ENCODE measurements around the gene GNAZ. TPM values are rescaled to one million over a fixed set of nuclear protein-coding genes. Genes with fewer than 3 reads are reported as not detected.
A peak's percentile ranks its signal among the peaks of the same experiment; 100 is the strongest.

The GNAZ gene
- total RNA-seq, 2 experiments from 2014 or later: 0.28 to 0.53 TPM

DNA sequence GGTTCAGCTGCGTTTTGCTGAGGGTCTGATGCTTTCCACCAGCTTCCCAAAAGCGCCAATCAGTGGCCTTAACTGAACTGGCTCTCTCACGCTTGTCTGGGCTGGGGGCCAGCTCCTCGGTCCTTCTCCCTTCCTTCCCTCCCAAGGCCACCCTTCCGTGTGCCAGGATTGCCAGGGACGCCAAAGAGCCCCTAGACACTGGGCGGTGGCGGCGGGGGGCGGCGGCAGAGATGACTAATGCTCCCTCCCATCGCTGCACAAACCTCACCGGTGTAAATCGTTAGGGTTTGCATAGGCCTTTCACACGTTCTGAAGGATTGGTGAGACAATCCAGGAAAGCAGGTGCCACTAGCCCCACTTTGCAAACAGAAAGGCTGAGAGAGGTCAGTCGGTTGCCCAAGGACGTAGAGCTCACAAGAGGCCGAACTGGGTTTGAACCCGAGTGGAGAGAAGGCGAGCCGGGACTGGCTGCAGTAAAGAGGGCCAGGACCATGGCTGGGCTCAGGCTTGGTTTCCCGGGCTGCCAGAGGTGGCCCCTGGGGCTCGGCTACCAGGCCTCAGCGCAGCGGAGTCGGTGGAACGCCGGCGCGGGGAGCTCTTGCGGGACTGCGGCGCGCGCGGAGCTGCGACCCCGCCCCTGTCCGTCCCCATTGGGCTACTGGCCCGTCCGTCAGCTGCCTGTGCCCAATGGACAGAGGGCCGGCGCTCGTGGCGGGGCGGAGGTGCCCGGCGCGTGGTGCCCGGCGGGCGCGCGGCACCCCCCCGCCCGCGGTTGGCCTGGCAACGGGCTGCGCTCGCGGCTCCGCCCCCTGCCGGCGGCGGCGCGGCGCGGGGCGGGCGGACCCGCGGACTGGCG, 589 bp upstream of the GNAZ start:
- Mint-ChIP-seq H3K4me3 (peak overlapping the region; percentile 66), H3K27ac (no peak overlapping the region), H3K9me3 (no peaks in the 10 kb centered on the region), H3K36me3 (ENCODE audit: low read depth) (no peaks in the 10 kb centered on the region), H3K4me1 (peaks cover 11% of the 10 kb centered on the region), H3K27me3 (peaks cover 38% of the 10 kb centered on the region)
- peak; percentile 86 for DNase-seq
- POLR2A ChIA-PET: interaction anchor here (0.7 kb wide), 1 partner anchor 49 kb away, joined by 3 read pairs; no protein-coding TSS in a partner anchor
- CTCF ChIA-PET: interaction anchor here (0.5 to 2.1 kb wide), 4 partner anchors 80 to 912 kb away, joined by 4 to 6 read pairs (median 4); no protein-coding TSS in a partner anchor

DNA sequence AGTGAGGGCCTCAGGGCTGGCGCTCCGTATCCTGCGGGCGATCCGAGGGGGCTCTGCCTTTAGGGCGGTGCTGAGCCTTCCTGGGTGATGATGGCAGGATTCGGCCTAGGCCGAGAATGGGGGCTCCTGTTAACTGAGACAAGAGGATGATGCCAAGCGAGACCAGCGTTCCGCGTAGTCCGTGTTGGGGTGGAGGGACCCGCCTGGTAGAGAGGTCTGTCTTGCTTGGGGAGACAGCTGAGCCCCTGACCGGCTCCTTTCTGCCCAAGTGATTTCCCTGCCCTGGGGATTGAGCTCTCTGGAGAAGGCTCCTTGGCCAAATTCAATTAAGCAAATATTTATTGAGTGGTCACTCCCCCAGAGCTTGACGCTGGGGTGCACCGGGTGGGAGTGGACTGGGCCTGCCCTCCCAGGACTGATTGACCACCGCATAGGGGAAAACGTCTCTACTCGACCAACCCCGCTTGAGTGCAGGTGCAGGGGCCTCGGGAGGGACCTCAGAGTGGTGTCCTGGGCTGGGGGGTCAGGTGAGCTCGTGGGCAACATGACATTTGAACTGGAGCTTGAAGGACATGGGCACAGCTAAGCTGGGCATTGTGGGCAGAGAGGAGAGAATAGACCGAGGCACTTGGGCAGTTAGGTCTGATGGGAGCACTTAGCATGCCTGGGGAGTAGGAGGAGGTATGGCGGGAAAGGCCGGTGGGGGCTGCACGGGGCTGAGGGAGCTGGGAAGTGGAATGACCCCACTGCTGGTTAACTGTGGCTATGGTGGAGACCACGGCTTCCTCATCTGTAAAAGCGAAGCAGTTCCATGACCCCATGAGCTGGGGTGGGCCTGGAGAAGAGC, 1.1 kb downstream of the GNAZ start:
- DNase-seq: no peak
- H3K36me3 Mint-ChIP-seq (ENCODE audit: low read depth): no peaks in the 10 kb centered on the region
- H3K27ac Mint-ChIP-seq: no peak overlapping the region
- CTCF ChIA-PET: interaction anchor here (0.6 kb wide), 1 partner anchor 14 kb away, joined by 3 read pairs; no protein-coding TSS in a partner anchor
- H3K9me3 Mint-ChIP-seq: no peaks in the 10 kb centered on the region
- POLR2A ChIA-PET: no interaction called here
- peaks cover 11% of the 10 kb centered on the region for H3K4me1 Mint-ChIP-seq
- peaks cover 38% of the 10 kb centered on the region for H3K27me3 Mint-ChIP-seq
- peak overlapping the region; percentile 41 for H3K4me3 Mint-ChIP-seq

DNA sequence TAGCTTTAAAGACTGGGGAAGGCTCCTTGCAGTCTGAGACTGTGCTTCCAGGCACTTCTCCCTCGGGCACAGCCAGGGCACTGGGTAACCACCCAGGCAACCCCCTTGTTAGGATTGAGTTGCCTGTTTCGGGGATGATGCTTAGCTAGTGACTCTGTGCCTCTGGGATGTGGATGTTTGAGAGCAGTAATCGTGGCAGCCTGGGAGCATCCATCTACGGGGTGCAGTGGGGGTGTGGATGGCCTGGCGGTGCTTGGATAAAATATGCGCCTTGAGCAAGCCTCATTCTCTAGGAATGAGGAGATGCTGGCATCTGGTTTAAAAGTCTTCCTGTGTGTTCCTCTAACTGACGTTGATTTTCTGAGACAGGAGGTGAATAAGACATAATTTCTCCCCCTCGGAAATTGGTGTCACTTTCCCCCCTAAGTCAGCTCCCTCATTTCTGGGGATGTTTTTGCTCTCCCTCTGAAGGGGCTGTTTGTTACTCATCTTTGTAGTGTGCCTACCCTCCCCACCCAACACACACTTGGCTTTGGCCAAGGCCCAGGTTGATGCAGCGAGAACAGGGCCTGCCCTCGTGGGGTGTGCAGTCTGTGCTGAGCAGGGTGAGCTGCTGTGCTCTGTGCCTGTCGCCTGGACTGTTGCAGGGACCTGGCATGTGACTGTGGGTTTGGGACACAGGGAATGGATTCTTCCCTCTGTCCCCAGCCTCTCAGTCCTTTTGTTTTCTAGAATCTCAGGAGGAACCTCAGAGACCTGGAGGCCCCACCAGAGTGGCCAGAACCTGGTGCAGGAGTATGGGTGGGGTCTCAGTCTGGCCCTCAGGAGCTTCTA, 2.0 kb downstream of the GNAZ start:
- no peaks in the 10 kb centered on the region for H3K9me3 Mint-ChIP-seq
- H3K27me3 Mint-ChIP-seq: peaks cover 38% of the 10 kb centered on the region
- CTCF ChIA-PET: interaction anchor here (0.6 kb wide), 1 partner anchor 13 kb away, joined by 3 read pairs; no protein-coding TSS in a partner anchor
- POLR2A ChIA-PET: no interaction called here
- no peak overlapping the region for H3K27ac Mint-ChIP-seq
- DNase-seq: no peak
- H3K4me3 Mint-ChIP-seq: no peak overlapping the region
- peaks cover 11% of the 10 kb centered on the region for H3K4me1 Mint-ChIP-seq
- H3K36me3 Mint-ChIP-seq (ENCODE audit: low read depth): no peaks in the 10 kb centered on the region

DNA sequence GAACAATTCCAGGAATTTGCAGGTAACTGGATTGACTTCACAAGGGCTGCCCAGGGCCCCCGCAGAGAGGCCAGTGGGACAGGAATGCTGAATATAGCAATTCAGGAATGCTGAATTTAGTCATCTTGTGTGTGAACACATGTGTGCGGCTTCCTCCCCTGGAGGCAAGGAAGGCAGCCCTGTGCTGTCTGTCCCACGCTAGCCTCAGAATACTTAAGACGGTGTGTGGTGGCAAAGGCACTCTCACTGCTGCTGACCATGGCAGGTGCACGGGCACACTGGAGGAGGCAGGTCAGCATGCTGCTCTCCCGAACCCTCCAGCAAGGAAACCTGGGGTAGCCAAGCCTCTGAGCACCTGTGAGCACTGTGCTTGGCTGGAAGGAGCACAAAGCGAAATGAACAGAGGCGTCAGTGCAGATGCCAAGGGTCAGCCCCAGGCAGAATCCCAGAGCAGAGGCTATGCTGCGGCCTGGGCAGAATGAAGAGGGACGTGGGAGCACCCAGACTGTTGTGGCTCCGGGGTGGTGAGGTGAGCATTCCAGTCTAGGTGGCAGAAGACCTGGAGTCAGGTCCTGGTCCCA, 2.7 kb downstream of the GNAZ start:
- ChIA-PET POLR2A (no interaction called here), CTCF (no interaction called here)
- Mint-ChIP-seq H3K4me3 (no peak overlapping the region), H3K27me3 (peaks cover 37% of the 10 kb centered on the region), H3K9me3 (no peaks in the 10 kb centered on the region), H3K4me1 (peaks cover 7% of the 10 kb centered on the region), H3K36me3 (ENCODE audit: low read depth) (no peaks in the 10 kb centered on the region), H3K27ac (no peak overlapping the region)
- no peak for DNase-seq

DNA sequence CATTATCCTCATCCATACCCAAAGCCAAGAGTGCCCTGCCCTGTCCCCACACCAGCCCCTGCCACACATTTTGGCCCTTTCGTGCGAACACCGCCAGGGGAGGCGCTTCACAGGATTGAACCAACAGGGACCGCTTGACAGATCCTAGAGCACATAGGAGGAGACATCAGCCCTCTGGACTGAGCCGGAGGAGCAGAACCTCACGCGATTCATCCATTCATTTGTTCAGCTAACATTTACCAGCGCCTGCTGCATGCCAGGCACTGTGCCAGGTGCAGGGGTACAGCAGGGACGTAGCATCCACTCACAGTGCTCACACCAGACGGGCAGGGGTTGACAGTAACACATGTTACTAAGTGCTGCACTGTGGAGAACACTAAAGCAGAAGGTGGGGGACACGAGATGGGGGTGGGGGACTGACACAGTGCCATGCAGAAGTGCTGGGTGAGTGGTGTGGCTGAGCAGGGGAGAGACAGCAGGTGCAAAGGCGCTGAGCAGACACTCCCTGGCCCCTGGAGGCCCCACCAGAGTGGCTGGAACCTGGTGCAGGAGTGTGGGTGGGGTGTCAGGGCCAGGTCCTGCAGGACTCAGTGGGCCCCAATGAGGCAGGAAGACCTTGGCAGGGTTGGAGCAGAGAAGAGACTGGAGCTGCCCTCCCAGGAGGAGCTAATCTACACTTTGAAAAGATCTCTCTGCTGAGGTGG, 3.4 kb downstream of the GNAZ start:
- H3K36me3 Mint-ChIP-seq (ENCODE audit: low read depth): no peaks in the 10 kb centered on the region

DNA sequence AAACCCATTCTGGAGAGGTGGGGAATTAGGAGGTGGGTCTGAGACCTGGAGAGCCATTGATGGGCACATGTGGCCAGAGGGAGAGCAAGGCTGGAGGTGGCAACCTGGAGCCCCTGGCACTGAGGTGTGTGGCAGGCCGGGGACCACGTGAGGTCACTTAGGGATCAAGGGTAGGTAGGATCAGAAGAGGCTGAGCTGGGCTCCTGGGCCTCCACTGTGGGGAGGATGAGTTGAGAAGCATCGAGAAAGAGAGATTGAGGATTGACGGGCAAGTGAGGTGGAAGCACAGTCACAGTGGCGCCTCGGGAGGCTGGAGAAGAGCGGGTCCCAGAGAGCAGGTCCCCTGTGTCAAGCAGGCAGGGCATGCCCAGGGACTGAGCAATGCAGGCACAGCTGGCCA, 4.1 kb downstream of the GNAZ start:
- no peak for DNase-seq
- POLR2A ChIA-PET: no interaction called here
- no peaks in the 10 kb centered on the region for H3K36me3 Mint-ChIP-seq (ENCODE audit: low read depth)
- no peak overlapping the region for H3K27ac Mint-ChIP-seq
- no peak overlapping the region for H3K4me3 Mint-ChIP-seq
- CTCF ChIA-PET: no interaction called here
- H3K4me1 Mint-ChIP-seq: peaks cover 7% of the 10 kb centered on the region
- peaks cover 27% of the 10 kb centered on the region for H3K27me3 Mint-ChIP-seq
- H3K9me3 Mint-ChIP-seq: no peaks in the 10 kb centered on the region

More for the DNA sequence above, 3.4 kb downstream of the GNAZ start:
- Mint-ChIP-seq H3K4me1 (peaks cover 7% of the 10 kb centered on the region), H3K27me3 (peaks cover 33% of the 10 kb centered on the region), H3K9me3 (no peaks in the 10 kb centered on the region), H3K27ac (no peak overlapping the region), H3K4me3 (no peak overlapping the region)
- CTCF ChIA-PET: no interaction called here
- POLR2A ChIA-PET: no interaction called here
- DNase-seq: no peak

DNA sequence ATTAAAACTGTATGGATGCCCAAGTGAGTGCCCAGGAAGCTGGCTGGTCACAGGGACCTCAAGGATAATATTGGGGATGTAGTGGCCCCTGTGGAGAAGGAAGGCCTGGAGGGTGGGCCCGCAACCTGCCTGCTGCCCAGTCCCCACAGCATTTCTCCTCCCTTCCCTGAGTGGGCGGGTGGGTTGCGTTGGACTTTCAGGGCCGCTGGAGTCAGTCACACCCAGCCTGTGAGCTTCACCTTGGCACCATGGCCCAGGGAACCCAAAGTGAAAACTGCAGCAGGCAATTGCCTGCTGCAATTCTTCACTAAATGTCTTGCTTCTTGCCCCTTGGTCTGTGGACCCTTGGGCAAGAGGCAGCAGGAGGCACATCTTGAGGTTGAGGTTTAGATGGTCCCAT, 4.7 kb downstream of the GNAZ start:
- Mint-ChIP-seq H3K9me3 (no peaks in the 10 kb centered on the region), H3K36me3 (ENCODE audit: low read depth) (no peaks in the 10 kb centered on the region), H3K27ac (no peak overlapping the region), H3K27me3 (peaks cover 24% of the 10 kb centered on the region), H3K4me3 (no peak overlapping the region), H3K4me1 (peaks cover 3% of the 10 kb centered on the region)
- CTCF ChIA-PET: no interaction called here
- POLR2A ChIA-PET: no interaction called here
- no peak for DNase-seq

DNA sequence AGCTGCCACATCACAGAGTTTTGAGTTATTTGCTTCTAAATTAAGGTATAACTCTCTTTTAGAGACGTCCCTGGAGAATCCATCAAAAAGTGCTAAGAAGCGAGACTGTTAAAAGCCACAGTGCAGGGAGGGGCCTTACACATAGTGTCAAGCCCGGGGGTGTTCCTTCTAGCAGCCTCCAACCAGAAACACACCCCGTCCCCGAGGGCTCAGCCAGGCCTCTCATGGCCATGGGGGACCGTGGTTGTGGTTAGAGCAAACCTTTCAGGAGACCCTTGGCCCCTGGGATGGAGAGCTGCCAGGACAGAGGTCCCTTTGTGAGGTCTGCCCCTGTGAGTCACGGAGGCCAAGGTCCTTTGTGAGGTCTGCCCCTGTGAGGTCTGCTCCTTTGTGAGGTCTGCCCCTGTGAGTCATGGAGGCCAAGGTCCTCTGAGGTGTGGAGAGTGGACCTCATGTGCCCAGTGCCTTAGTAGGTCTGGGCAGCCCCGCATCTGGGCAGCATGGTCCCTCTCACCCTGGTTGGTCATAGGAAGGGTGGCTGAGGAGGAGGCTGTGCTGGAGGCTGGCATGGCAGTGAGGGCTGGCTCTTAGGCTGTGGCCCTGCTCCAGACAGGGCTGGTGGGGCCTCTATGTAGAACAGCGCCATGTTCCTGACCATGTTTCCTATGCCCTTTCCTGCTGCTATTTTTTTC, 5.4 kb downstream of the GNAZ start:
- no peaks in the 10 kb centered on the region for H3K36me3 Mint-ChIP-seq (ENCODE audit: low read depth)
- H3K4me1 Mint-ChIP-seq: peaks cover 3% of the 10 kb centered on the region
- ChIA-PET CTCF (no interaction called here), POLR2A (no interaction called here)
- no peak for DNase-seq
- no peak overlapping the region for H3K4me3 Mint-ChIP-seq
- no peaks in the 10 kb centered on the region for H3K9me3 Mint-ChIP-seq
- H3K27ac Mint-ChIP-seq: no peak overlapping the region
- peaks cover 24% of the 10 kb centered on the region for H3K27me3 Mint-ChIP-seq

DNA sequence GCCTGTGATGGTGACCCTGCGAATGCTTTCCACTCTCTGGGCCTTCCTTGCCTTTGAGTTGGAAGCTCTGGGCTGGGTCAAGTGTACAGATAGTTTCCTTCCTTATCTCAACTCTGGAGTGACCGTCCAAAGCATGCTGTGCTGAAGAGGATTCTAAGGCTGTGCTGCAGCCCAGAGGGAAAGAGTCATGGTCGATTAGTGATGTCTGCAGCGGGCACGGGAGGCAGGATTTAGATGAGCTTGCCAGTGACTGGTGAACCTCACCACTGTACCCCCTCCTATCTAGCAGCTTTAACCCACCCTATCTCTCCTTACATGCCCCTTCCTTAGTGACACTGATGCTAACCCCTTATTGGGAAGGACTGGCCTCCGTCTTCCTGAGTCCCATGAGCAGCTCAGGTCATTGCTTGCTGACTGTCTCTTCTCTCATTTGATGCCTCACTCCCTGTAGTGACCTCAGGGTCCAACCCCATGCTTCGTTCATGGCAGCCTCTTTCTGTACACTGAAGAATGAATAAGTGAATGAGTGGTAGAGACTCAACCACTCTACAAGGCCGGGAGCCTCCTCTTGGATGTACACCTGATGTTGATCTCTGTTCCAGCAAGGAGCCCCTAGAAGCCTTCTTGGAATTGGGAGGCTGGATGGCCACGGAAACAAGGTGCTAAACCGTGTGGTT, 6.7 kb downstream of the GNAZ start:
- Mint-ChIP-seq H3K4me3 (no peak overlapping the region), H3K36me3 (ENCODE audit: low read depth) (no peaks in the 10 kb centered on the region), H3K27ac (no peak overlapping the region), H3K9me3 (no peaks in the 10 kb centered on the region), H3K27me3 (peaks cover 12% of the 10 kb centered on the region), H3K4me1 (peaks cover 2% of the 10 kb centered on the region)
- no peak for DNase-seq
- CTCF ChIA-PET: no interaction called here
- POLR2A ChIA-PET: no interaction called here

DNA sequence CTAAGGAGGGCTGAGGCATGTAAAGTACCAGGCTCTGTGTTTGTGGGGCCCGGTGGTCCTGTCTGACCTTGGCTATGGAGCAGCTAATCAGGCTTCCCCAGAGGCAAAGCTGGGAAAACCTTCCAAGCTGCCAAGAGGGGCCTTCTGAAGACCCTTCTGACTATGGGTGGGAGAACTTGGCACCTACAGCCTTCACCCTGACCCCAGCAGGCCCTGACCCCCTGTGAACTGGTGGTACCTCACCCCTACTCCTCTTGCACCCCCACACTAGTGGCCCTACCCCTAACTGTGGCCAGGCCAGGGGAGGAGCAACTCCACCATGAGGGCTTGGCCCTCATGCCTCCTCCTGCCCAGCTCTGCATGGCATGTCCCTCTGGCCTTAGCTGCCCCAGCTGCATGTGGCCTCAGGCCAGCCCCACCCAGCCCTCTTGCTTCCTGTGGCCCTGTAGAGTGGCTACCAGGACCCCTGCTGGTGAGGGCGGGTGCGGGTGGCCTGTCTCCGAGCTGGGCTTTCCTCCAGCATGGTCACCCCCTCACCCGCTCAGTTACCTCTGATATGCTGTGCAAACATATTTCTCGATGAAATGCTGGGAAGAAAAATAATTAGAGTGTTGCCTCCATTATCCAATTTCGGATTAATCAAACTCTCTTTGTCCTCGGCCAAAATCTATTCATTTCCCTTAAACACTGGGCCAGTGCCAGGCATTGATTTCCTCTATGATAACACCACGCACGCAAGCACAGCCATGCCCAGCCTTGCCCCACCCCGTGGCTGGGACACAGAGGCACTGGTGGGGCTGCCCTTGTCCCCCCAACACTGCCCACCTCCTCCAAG, 7.5 kb downstream of the GNAZ start:
- ChIA-PET CTCF (no interaction called here), POLR2A (no interaction called here)
- H3K36me3 Mint-ChIP-seq (ENCODE audit: low read depth): no peaks in the 10 kb centered on the region
- H3K9me3 Mint-ChIP-seq: no peaks in the 10 kb centered on the region
- H3K4me1 Mint-ChIP-seq: peaks cover 2% of the 10 kb centered on the region
- peaks cover 6% of the 10 kb centered on the region for H3K27me3 Mint-ChIP-seq
- H3K27ac Mint-ChIP-seq: no peak overlapping the region
- no peak overlapping the region for H3K4me3 Mint-ChIP-seq
- no peak for DNase-seq

DNA sequence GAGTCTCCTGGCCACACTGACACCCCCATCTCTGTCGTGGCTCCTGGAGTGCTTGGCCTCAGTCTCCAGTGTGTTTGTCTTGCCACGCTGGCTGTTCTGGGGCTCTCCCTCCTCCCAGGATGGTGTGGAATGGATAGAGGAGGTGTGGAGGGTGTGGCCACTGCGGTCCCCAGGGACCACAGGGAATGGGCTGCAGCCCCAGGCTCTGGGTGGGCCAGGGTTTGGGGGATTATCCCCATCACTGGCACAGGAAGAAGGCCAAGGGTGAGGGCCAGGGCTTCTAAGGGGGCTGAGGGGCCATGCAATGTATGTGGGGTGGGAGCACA, 8.1 kb downstream of the GNAZ start:
- Mint-ChIP-seq H3K27ac (no peak overlapping the region), H3K36me3 (ENCODE audit: low read depth) (no peaks in the 10 kb centered on the region), H3K4me1 (peaks cover 2% of the 10 kb centered on the region), H3K4me3 (no peak overlapping the region), H3K27me3 (peaks cover 4% of the 10 kb centered on the region), H3K9me3 (no peaks in the 10 kb centered on the region)
- ChIA-PET CTCF (no interaction called here), POLR2A (no interaction called here)
- no peak for DNase-seq
